ENCODE data around the gene SCEL. TPM values are rescaled to one million over a fixed set of nuclear protein-coding genes. Genes with fewer than 3 reads are reported as not detected.
A peak's percentile ranks its signal among the peaks of the same experiment; 100 is the strongest.

Gene SCEL
- total RNA-seq, 1 experiment from 2014 or later = 3.5 TPM

GRCh38 chr13:77691871-77692270 is 156.4 kb downstream of the SCEL start:
- Histone ChIP-seq H4K20me1 (ENCODE audit: low read length) (no peaks in the 10 kb centered on the region), H3K4me2 (ENCODE audit: low read length) (no peak overlapping the region), H3K4me3 (ENCODE audit: low read length) (no peak overlapping the region), H3K9me2 (replicated peaks; ENCODE audit: low read length) (no peaks in the 10 kb centered on the region), H3K27ac (ENCODE audit: low read length) (no peak overlapping the region), H3K36me3 (ENCODE audit: low read depth, low read length) (no peaks in the 10 kb centered on the region), H3K79me2 (ENCODE audit: low read length) (no peaks in the 10 kb centered on the region), H3K9me3 (ENCODE audit: low read length) (no peaks in the 10 kb centered on the region), H3F3A (ENCODE audit: low read length, unreplicated experiment) (no peaks in the 10 kb centered on the region), H3K9ac (ENCODE audit: low read length) (no peak overlapping the region), H2AFZ (ENCODE audit: low read length) (no peak overlapping the region), H3K4me1 (ENCODE audit: insufficient read depth, low read length) (peaks cover 4% of the 10 kb centered on the region; the same call in 1 of the 2 replicates), H3K27me3 (ENCODE audit: low read length) (peaks cover 26% of the 10 kb centered on the region)
- TF ChIP-seq EZH2phosphoT487 (IDR thresholded peaks at IDR 0.05; ENCODE audit: borderline replicate concordance, low read length) = no peak
- no TSS peak for BruUV-seq (replicated peaks)
- ChIA-PET CTCF (no interaction called here), POLR2A (ENCODE audit: unreplicated experiment) (no interaction called here)
- intact Hi-C loops (cut with micrococcal nuclease) = no loop called here
- ATAC-seq (no peak), DNase-seq (no peak)

GRCh38 chr13:77692746-77693448 is 157.4 kb downstream of the SCEL start:
- intact Hi-C loops (cut with micrococcal nuclease) = no loop called here
- BruUV-seq (replicated peaks) = no TSS peak

GRCh38 chr13:77693449-77693940 is 158.0 kb downstream of the SCEL start:
- Histone ChIP-seq H3K79me2 (ENCODE audit: low read length) (no peaks in the 10 kb centered on the region), H3K36me3 (ENCODE audit: low read depth, low read length) (no peaks in the 10 kb centered on the region), H2AFZ (ENCODE audit: low read length) (no peak overlapping the region), H3K9me2 (replicated peaks; ENCODE audit: low read length) (no peaks in the 10 kb centered on the region), H3F3A (ENCODE audit: low read length, unreplicated experiment) (no peaks in the 10 kb centered on the region), H3K4me2 (ENCODE audit: low read length) (no peak overlapping the region), H3K27me3 (ENCODE audit: low read length) (peaks cover 30% of the 10 kb centered on the region), H3K9ac (ENCODE audit: low read length) (no peak overlapping the region), H3K9me3 (ENCODE audit: low read length) (no peaks in the 10 kb centered on the region), H4K20me1 (ENCODE audit: low read length) (no peaks in the 10 kb centered on the region), H3K27ac (ENCODE audit: low read length) (no peak overlapping the region), H3K4me3 (ENCODE audit: low read length) (no peak overlapping the region), H3K4me1 (ENCODE audit: insufficient read depth, low read length) (peaks cover 4% of the 10 kb centered on the region; the same call in 1 of the 2 replicates)
- TF ChIP-seq, protein P1, sequence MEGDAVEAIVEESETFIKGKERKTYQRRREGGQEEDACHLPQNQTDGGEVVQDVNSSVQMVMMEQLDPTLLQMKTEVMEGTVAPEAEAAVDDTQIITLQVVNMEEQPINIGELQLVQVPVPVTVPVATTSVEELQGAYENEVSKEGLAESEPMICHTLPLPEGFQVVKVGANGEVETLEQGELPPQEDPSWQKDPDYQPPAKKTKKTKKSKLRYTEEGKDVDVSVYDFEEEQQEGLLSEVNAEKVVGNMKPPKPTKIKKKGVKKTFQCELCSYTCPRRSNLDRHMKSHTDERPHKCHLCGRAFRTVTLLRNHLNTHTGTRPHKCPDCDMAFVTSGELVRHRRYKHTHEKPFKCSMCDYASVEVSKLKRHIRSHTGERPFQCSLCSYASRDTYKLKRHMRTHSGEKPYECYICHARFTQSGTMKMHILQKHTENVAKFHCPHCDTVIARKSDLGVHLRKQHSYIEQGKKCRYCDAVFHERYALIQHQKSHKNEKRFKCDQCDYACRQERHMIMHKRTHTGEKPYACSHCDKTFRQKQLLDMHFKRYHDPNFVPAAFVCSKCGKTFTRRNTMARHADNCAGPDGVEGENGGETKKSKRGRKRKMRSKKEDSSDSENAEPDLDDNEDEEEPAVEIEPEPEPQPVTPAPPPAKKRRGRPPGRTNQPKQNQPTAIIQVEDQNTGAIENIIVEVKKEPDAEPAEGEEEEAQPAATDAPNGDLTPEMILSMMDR (conservative IDR thresholded peaks at IDR 0.05; ENCODE audit: low read depth, low read length) = no peak
- TF ChIP-seq EZH2 (IDR thresholded peaks at IDR 0.05; ENCODE audit: low read length, unreplicated experiment) = no peak
- no peak for TF ChIP-seq EZH2phosphoT487 (IDR thresholded peaks at IDR 0.05; ENCODE audit: borderline replicate concordance, low read length)
- intact Hi-C loops (cut with micrococcal nuclease) = no loop called here
- ATAC-seq (no peak), DNase-seq (no peak)
- ChIA-PET CTCF (no interaction called here), POLR2A (ENCODE audit: unreplicated experiment) (no interaction called here)
- BruUV-seq (replicated peaks) = no TSS peak

More at GRCh38 chr13:77692746-77693448, 157.4 kb downstream of the SCEL start:
- CTCF ChIA-PET = no interaction called here
- H3K4me3 ChIP-seq (ENCODE audit: low read length) = no peak overlapping the region
- H3K9me3 ChIP-seq (ENCODE audit: low read length) = no peaks in the 10 kb centered on the region
- H3K4me1 ChIP-seq (ENCODE audit: insufficient read depth, low read length) = peaks cover 4% of the 10 kb centered on the region; the same call in 1 of the 2 replicates
- H4K20me1 ChIP-seq (ENCODE audit: low read length) = no peaks in the 10 kb centered on the region
- peak; percentile 17 for DNase-seq
- no peaks in the 10 kb centered on the region for H3K9me2 ChIP-seq (replicated peaks; ENCODE audit: low read length)
- H3K27ac ChIP-seq (ENCODE audit: low read length) = no peak overlapping the region
- ATAC-seq = no peak
- POLR2A ChIA-PET (ENCODE audit: unreplicated experiment) = no interaction called here
- H2AFZ ChIP-seq (ENCODE audit: low read length) = no peak overlapping the region
- no peak overlapping the region for H3K4me2 ChIP-seq (ENCODE audit: low read length)
- no peaks in the 10 kb centered on the region for H3F3A ChIP-seq (ENCODE audit: low read length, unreplicated experiment)
- no peak overlapping the region for H3K9ac ChIP-seq (ENCODE audit: low read length)
- no peaks in the 10 kb centered on the region for H3K79me2 ChIP-seq (ENCODE audit: low read length)
- no peaks in the 10 kb centered on the region for H3K36me3 ChIP-seq (ENCODE audit: low read depth, low read length)
- TF ChIP-seq, protein P1 (conservative IDR thresholded peaks at IDR 0.05; ENCODE audit: low read depth, low read length) = no peak
- TF ChIP-seq EZH2 (IDR thresholded peaks at IDR 0.05; ENCODE audit: low read length, unreplicated experiment) = no peak
- TF ChIP-seq EZH2phosphoT487 (IDR thresholded peaks at IDR 0.05; ENCODE audit: borderline replicate concordance, low read length) = no peak
- peaks cover 30% of the 10 kb centered on the region for H3K27me3 ChIP-seq (ENCODE audit: low read length)

Other genes with a start within 250 kb of the SCEL start
- 53.3 and 85.2 TPM in 2 replicates for gene MYCBP2, start 208.6 kb upstream of the SCEL start, total RNA-seq (2014; rRNA removed)
- 5.0 and 12.7 TPM in 2 replicates for gene SLAIN1, start 162.0 kb downstream of the SCEL start, total RNA-seq (2014; rRNA removed)